ENCODE measurements around the gene ATPAF1. TPM values are rescaled to one million over a fixed set of nuclear protein-coding genes. Genes with fewer than 3 reads are reported as not detected.

ATPAF1 gene
- total and polyA plus RNA-seq, 9 of the 15 experiments (the other 6 are each of a cell fraction or from before 2014, with no cell fraction given), result 6.3 to 56.2 (median 27.4) TPM

GRCh38 chr1:46616277-46617107, 51.7 kb downstream of the ATPAF1 start, which contains the start of gene MOB3C:
Gene MOB3C (minus strand): TSS chr1:46616811. CDS start chr1:46613321, 3,490 bp downstream.
- peaks cover 3% of the 10 kb centered on the region for H3K9me1 ChIP-seq (ENCODE audit: control insufficient read depth, insufficient read depth, low read length)
- intact Hi-C loops (cut with micrococcal nuclease), result no loop called here
- H3K4me1 ChIP-seq (replicated peaks in 1 of 2; ENCODE audit: control insufficient read depth in 2 of 2, insufficient read depth in 2 of 2, low read length in 2 of 2), result peaks cover 20 to 44% of the 10 kb centered on the region in 2 experiments
- peak within 1 kb of the TSS; percentile 99 for H2AFZ ChIP-seq (ENCODE audit: low read depth, low read length)
- no peaks in the 10 kb centered on the region for H3K36me3 ChIP-seq (ENCODE audit: control insufficient read depth, insufficient read depth, low read length)
- peaks cover 4% of the 10 kb centered on the region; the same call in 2 of the 3 replicates for H3K79me2 ChIP-seq (ENCODE audit: control insufficient read depth, insufficient read depth, low read length)
- in situ Hi-C loops (cut with MboI), result loop anchor here (5.0 kb wide), 1 partner anchor 106 kb away; no protein-coding TSS in a partner anchor
- ChIA-PET POLR2A (interaction anchor here (0.6 to 3.0 kb wide), 13 partner anchors 8 to 229 kb away, joined by 3 to 38 read pairs (median 4); partner anchors contain the start of gene MKNK1), CTCF (ENCODE audit: low intra/inter-chr PET ratio) (no interaction called here)
- H3K4me3 ChIP-seq, result peak within 1 kb of the TSS; percentile 72
- DNase-seq (ENCODE audit: extremely low read depth in 1 of 4, low spot score in 3 of 4), result peak; percentile 77 to 89 (median 87)
- peak; percentile 86 for ATAC-seq
- no peaks in the 10 kb centered on the region for H3K9me3 ChIP-seq (replicated peaks; ENCODE audit: control insufficient read depth, insufficient read depth, low read depth, low read length)
- peak within 1 kb of the TSS; percentile 63 for H3K27ac ChIP-seq (ENCODE audit: extremely low read depth, low read depth, low read length)
- H3K9ac ChIP-seq (ENCODE audit: insufficient read depth in 1 of 2, low read depth in 2 of 2, low read length in 2 of 2), result peak within 1 kb of the TSS; percentile 74 to 97
- H4K20me1 ChIP-seq (replicated peaks; ENCODE audit: control insufficient read depth, insufficient read depth, low read length), result peaks cover 3% of the 10 kb centered on the region
- H3K4me2 ChIP-seq (ENCODE audit: insufficient read depth, low read length), result peak within 1 kb of the TSS; percentile 90
- FAIRE-seq, result peak; percentile 19
- 1% methylated on average over 33 of the region's 62 CpGs for WGBS (ENCODE audit: insufficient coverage, low coverage, missing lambda C conversion rate)
- H3K27me3 ChIP-seq (ENCODE audit: control insufficient read depth in 2 of 2, insufficient read depth in 2 of 2, low read length in 2 of 2), result no peaks in the 10 kb centered on the region
- no TSS peak for BruUV-seq (replicated peaks)
- TF ChIP-seq GTF2B (IDR thresholded peaks at IDR 0.05; ENCODE audit: extremely low read depth, insufficient read length) (no peak), ZNF57 (CRISPR knock-in tag; IDR thresholded peaks at IDR 0.05) (no peak), ZNF639 (CRISPR knock-in tag; conservative IDR thresholded peaks at IDR 0.05 in 1 of 2, IDR thresholded peaks at IDR 0.05 in 1 of 2) (peak in 1 of 2 experiments; percentile 81; a peak in 2 of 4 replicates), POLR2B (IDR thresholded peaks at IDR 0.05; ENCODE audit: low read depth, partially characterized antibody) (peak; percentile 27), ZNF134 (CRISPR knock-in tag; conservative IDR thresholded peaks at IDR 0.05) (no peak), NBN (IDR thresholded peaks at IDR 0.05; ENCODE audit: low read depth) (no peak), CREM (IDR thresholded peaks at IDR 0.05; ENCODE audit: low read depth) (peak; percentile 29; the same call in 1 of the 2 replicates), ARID2 (IDR thresholded peaks at IDR 0.05) (no peak; the same call in 1 of the 2 replicates), LEF1 (IDR thresholded peaks at IDR 0.05) (no peak), SMAD4 (CRISPR knock-in tag; conservative IDR thresholded peaks at IDR 0.05) (peak; percentile 79), POLR2AphosphoS5 (IDR thresholded peaks at IDR 0.05; ENCODE audit: control insufficient read depth, insufficient read depth, low read depth, low read length) (no peak), ZNF121 (CRISPR knock-in tag; conservative IDR thresholded peaks at IDR 0.05) (no peak), CCNT2 (IDR thresholded peaks at IDR 0.05; ENCODE audit: borderline replicate concordance, extremely low read depth, insufficient read length, low read depth, low read length) (peak; percentile 75), ZNF76 (CRISPR knock-in tag; IDR thresholded peaks at IDR 0.05; ENCODE audit: borderline replicate concordance) (no peak), POLR2G (IDR thresholded peaks at IDR 0.05; ENCODE audit: low read depth, low read length) (peak; percentile 83), ATF1 (CRISPR knock-in tag; IDR thresholded peaks at IDR 0.05) (no peak), ATF1 (tag; IDR thresholded peaks at IDR 0.05) (peak; percentile 67)
- TF ChIP-seq, protein P1, sequence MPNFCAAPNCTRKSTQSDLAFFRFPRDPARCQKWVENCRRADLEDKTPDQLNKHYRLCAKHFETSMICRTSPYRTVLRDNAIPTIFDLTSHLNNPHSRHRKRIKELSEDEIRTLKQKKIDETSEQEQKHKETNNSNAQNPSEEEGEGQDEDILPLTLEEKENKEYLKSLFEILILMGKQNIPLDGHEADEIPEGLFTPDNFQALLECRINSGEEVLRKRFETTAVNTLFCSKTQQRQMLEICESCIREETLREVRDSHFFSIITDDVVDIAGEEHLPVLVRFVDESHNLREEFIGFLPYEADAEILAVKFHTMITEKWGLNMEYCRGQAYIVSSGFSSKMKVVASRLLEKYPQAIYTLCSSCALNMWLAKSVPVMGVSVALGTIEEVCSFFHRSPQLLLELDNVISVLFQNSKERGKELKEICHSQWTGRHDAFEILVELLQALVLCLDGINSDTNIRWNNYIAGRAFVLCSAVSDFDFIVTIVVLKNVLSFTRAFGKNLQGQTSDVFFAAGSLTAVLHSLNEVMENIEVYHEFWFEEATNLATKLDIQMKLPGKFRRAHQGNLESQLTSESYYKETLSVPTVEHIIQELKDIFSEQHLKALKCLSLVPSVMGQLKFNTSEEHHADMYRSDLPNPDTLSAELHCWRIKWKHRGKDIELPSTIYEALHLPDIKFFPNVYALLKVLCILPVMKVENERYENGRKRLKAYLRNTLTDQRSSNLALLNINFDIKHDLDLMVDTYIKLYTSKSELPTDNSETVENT (CRISPR knock-in tag; IDR thresholded peaks at IDR 0.05), result peak; percentile 59; the same call in 1 of the 2 replicates

All from K562 (cell line).